SK-N-SH treated with all-trans-retinoic acid at 6 μM for 48 hours (cell line): ENCODE results near the gene ALS2.

ENCODE experiments used
- ARNTL ChIP-seq: fragments of 450-650 bp; formaldehyde crosslinking; IDR thresholded peaks from 2 replicates; pipeline ENCODE4 v1.5.0; 2020; ENCODE audit warnings: low read depth, mild to moderate bottlenecking, moderate library complexity, borderline replicate concordance
- RARB ChIP-seq: fragments of 250-450 bp; sonication (Bioruptor Pico); IDR thresholded peaks from 2 replicates; pipeline ENCODE4 v1.8.0; 2021; ENCODE audit warnings: mild to moderate bottlenecking, moderate library complexity
- SNAI2 ChIP-seq: fragments of 250-450 bp; sonication (Bioruptor Pico); IDR thresholded peaks from 2 replicates; pipeline ENCODE4 v1.5.0; 2020; ENCODE audit warnings: mild to moderate bottlenecking, moderate library complexity
- TF ChIP-seq, protein P1 (sequence below): fragments of 250-450 bp; sonication (Bioruptor Pico); IDR thresholded peaks from 2 replicates; pipeline ENCODE4 v1.8.0; 2021; ENCODE audit warnings: low read depth, mild to moderate bottlenecking, moderate library complexity, borderline replicate concordance
- TF ChIP-seq, protein P2 (sequence below): fragments of 250-450 bp; sonication (Bioruptor Pico); IDR thresholded peaks from 2 replicates; pipeline ENCODE4 v1.5.1; 2020; ENCODE audit warnings: low read depth, mild to moderate bottlenecking, moderate library complexity
- TF ChIP-seq, protein P3 (sequence below): fragments of 250-450 bp; sonication (Bioruptor Pico); IDR thresholded peaks from 2 replicates; pipeline ENCODE4 v1.8.0; 2020; ENCODE audit warnings: mild to moderate bottlenecking, moderate library complexity, borderline replicate concordance

DNA sequence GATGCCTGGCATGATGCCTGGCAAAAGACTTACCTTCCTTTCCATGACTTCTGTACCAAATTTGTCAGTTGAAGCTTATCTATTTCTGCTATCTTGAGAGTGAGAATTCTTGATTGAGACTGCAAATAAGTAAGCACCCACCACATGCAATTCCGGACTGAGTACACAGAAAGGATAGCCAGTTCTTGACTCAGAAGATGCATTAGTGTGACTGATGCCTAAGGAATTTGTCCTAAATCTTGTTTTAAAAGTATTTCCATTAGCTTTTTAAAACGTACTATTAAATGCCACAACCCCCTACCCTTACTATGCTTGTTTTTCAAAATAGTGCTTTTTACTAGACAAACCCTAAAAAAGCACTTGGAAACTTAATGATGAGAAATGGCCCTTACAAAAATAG lies 82.8 kb downstream of the ALS2 start:
- TF ChIP-seq, protein P1, sequence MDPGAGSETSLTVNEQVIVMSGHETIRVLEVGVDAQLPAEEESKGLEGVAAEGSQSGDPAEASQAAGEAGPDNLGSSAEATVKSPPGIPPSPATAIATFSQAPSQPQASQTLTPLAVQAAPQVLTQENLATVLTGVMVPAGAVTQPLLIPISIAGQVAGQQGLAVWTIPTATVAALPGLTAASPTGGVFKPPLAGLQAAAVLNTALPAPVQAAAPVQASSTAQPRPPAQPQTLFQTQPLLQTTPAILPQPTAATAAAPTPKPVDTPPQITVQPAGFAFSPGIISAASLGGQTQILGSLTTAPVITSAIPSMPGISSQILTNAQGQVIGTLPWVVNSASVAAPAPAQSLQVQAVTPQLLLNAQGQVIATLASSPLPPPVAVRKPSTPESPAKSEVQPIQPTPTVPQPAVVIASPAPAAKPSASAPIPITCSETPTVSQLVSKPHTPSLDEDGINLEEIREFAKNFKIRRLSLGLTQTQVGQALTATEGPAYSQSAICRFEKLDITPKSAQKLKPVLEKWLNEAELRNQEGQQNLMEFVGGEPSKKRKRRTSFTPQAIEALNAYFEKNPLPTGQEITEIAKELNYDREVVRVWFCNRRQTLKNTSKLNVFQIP (CRISPR knock-in tag) = no peak
- TF ChIP-seq, protein P2, sequence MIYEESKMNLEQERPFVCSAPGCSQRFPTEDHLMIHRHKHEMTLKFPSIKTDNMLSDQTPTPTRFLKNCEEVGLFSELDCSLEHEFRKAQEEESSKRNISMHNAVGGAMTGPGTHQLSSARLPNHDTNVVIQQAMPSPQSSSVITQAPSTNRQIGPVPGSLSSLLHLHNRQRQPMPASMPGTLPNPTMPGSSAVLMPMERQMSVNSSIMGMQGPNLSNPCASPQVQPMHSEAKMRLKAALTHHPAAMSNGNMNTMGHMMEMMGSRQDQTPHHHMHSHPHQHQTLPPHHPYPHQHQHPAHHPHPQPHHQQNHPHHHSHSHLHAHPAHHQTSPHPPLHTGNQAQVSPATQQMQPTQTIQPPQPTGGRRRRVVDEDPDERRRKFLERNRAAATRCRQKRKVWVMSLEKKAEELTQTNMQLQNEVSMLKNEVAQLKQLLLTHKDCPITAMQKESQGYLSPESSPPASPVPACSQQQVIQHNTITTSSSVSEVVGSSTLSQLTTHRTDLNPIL (CRISPR knock-in tag) = peak; percentile 81
- TF ChIP-seq ARNTL (CRISPR knock-in tag) (no peak), RARB (CRISPR knock-in tag) (no peak), SNAI2 (CRISPR knock-in tag) (no peak)
- TF ChIP-seq, protein P3, sequence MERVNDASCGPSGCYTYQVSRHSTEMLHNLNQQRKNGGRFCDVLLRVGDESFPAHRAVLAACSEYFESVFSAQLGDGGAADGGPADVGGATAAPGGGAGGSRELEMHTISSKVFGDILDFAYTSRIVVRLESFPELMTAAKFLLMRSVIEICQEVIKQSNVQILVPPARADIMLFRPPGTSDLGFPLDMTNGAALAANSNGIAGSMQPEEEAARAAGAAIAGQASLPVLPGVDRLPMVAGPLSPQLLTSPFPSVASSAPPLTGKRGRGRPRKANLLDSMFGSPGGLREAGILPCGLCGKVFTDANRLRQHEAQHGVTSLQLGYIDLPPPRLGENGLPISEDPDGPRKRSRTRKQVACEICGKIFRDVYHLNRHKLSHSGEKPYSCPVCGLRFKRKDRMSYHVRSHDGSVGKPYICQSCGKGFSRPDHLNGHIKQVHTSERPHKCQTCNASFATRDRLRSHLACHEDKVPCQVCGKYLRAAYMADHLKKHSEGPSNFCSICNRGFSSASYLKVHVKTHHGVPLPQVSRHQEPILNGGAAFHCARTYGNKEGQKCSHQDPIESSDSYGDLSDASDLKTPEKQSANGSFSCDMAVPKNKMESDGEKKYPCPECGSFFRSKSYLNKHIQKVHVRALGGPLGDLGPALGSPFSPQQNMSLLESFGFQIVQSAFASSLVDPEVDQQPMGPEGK (CRISPR knock-in tag) = peak; percentile 58; the same call in 1 of the 2 replicates
